SK-N-SH (cell line): Measurements from ENCODE around the gene CLASP1. TPM values are rescaled to one million over a fixed set of nuclear protein-coding genes. Genes with fewer than 3 reads are reported as not detected.
"Not testable (repeated sequence)": the region's sequence is repeated elsewhere in the genome, so short reads cannot be mapped to it uniquely, and the experiment has no call there.

ENCODE experiments used
- CTCF ChIA-PET: fragments of 300-600, 350-600 bp; formaldehyde crosslinking; extraction: SDS; loops from one replicate; lab custom pipeline; 2021; lab: Yijun Ruan, JAX
- POLR2A ChIA-PET: fragments of 350-600 bp; sonication (Branson Sonifier 250); formaldehyde crosslinking; extraction: SDS; loops from one replicate; lab custom pipeline; 2020; ENCODE audit warnings: antibody characterized with exemption, inconsistent platforms; lab: Yijun Ruan, JAX
- DNase-seq: peaks from one replicate; pipeline ENCODE4 v3.0.0; 2012
- H2AFZ ChIP-seq: fragments of 200-600 bp; sonication (generic); 2 replicates; pipeline ENCODE4 v1.8.1; 2016; ENCODE audit warnings: antibody characterized with exemption, mild to moderate bottlenecking, low read depth
- H3F3A ChIP-seq: fragments of 200-600 bp; sonication (generic); replicated peaks from 2 replicates; pipeline ENCODE3; 2016; ENCODE audit warnings: antibody characterized with exemption, mild to moderate bottlenecking; ENCODE audit not compliant: insufficient read depth
- H3K27ac ChIP-seq, 2 experiments: fragments of 200-500 bp in 1 of 2; fragments of 200-600 bp in 1 of 2; sonication (Bioruptor generic) in 1 of 2; sonication (generic), shearing (Covaris generic) in 1 of 2; 2 replicates each; pipeline versions ENCODE4 v1.5.1 to v1.6.1; 2014 to 2016; ENCODE audit warnings: low read depth in 2 of 2, inconsistent platforms in 1 of 2, low read length in 1 of 2, mild to moderate bottlenecking in 1 of 2, mixed read lengths in 1 of 2
- H3K27me3 ChIP-seq: fragments of 200-600 bp; sonication (generic), shearing (Covaris generic); 2 replicates; pipeline ENCODE4 v1.6.1; 2016; ENCODE audit warnings: mixed run types; ENCODE audit not compliant: insufficient read depth
- H3K36me3 ChIP-seq, 2 experiments: fragments of 200-500 bp in 1 of 2; fragments of 200-600 bp in 1 of 2; sonication (Bioruptor generic) in 1 of 2; sonication (generic) in 1 of 2; replicated peaks in 1 of 2; 2 replicates each; pipeline versions ENCODE3 to v1.5.1; 2014 to 2016; ENCODE audit warnings: low read length in 1 of 2, mild to moderate bottlenecking in 1 of 2; ENCODE audit not compliant: insufficient read depth in 2 of 2, control insufficient read depth in 1 of 2
- H3K4me1 ChIP-seq, 2 experiments: fragments of 200-500 bp in 1 of 2; fragments of 200-600 bp in 1 of 2; sonication (Bioruptor generic) in 1 of 2; sonication (generic), shearing (Covaris generic) in 1 of 2; 2 replicates each; pipeline versions ENCODE4 v1.5.1 to v1.6.1; 2014 to 2016; ENCODE audit warnings: low read depth in 1 of 2, low read length in 1 of 2, mixed run types in 1 of 2; ENCODE audit not compliant: insufficient read depth in 2 of 2, control insufficient read depth in 1 of 2
- H3K4me2 ChIP-seq: fragments of 200-600 bp; sonication (generic), shearing (Covaris generic); 2 replicates; pipeline ENCODE4 v1.6.1; 2017; ENCODE audit warnings: mixed run types
- H3K4me3 ChIP-seq, 2 experiments: fragments of 200-500 bp in 1 of 2; fragments of 200-600 bp in 1 of 2; sonication (Bioruptor generic) in 1 of 2; sonication (generic), shearing (Covaris generic) in 1 of 2; 2 replicates each; pipeline versions ENCODE4 v1.5.1 to v1.8.1; 2014 to 2016; ENCODE audit warnings: low read depth in 2 of 2, inconsistent platforms in 1 of 2, low read length in 1 of 2, mild to moderate bottlenecking in 1 of 2, mixed read lengths in 1 of 2, moderate library complexity in 1 of 2
- H3K79me2 ChIP-seq: fragments of 200-600 bp; sonication (generic); 2 replicates; pipeline ENCODE4 v1.8.1; 2017; ENCODE audit warnings: mild to moderate bottlenecking; ENCODE audit not compliant: insufficient read depth
- H3K9ac ChIP-seq: fragments of 200-600 bp; sonication (generic); 2 replicates; pipeline ENCODE4 v1.6.1; 2017; ENCODE audit warnings: mixed run types
- H3K9me2 ChIP-seq: fragments of 200-600 bp; sonication (generic); 2 replicates; pipeline ENCODE4 v1.6.1; 2017; ENCODE audit warnings: mixed run types
- H3K9me3 ChIP-seq: fragments of 200-600 bp; sonication (generic); 2 replicates; pipeline ENCODE4 v1.6.1; 2017; ENCODE audit warnings: mixed run types, mild to moderate bottlenecking, moderate library complexity
- H4K20me1 ChIP-seq: fragments of 200-600 bp; sonication (generic); 2 replicates; pipeline ENCODE4 v1.6.1; 2017; ENCODE audit warnings: mild to moderate bottlenecking, mixed run types; ENCODE audit not compliant: insufficient read depth
- GATA2 ChIP-seq: sonication (generic); formaldehyde crosslinking; IDR thresholded peaks from 2 replicates; pipeline ENCODE4 v1.5.0; 2020; ENCODE audit warnings: mild to moderate bottlenecking, missing genetic modification reagents
- JUND ChIP-seq: IDR thresholded peaks from 2 replicates; pipeline ENCODE4 v1.4.0; 2012
- RCOR1 ChIP-seq: fragments of 150-350 bp; IDR thresholded peaks from 2 replicates; pipeline ENCODE4 v1.6.1; 2017; ENCODE audit warnings: antibody characterized with exemption, low read length
- RFX5 ChIP-seq: IDR thresholded peaks from 2 replicates; pipeline ENCODE4 v1.6.1; 2012; ENCODE audit warnings: mild to moderate bottlenecking, improper control_type of control experiment, low read length
- RXRA ChIP-seq: IDR thresholded peaks from 2 replicates; pipeline ENCODE4 v1.4.0; 2012; ENCODE audit warnings: low read depth, mild to moderate bottlenecking, borderline replicate concordance
- SMC3 ChIP-seq: IDR thresholded peaks from 2 replicates; pipeline ENCODE4 v1.6.1; 2012; ENCODE audit warnings: low read depth, low read length, improper control_type of control experiment
- TEAD4 ChIP-seq: IDR thresholded peaks from 2 replicates; pipeline ENCODE4 v1.4.0; 2012; ENCODE audit warnings: mild to moderate bottlenecking, borderline replicate concordance; ENCODE audit not compliant: insufficient read depth
- YY1 ChIP-seq: IDR thresholded peaks from 2 replicates; pipeline ENCODE4 v1.4.0; 2012; ENCODE audit warnings: low read depth, mild to moderate bottlenecking
- WGBS: methylation state at CpG from one replicate; pipeline ENCODE4 v1.1.6; 2017; ENCODE audit warnings: low lambda C conversion rate; 5-methylcytosine and 5-hydroxymethylcytosine counted together
- polyA plus RNA-seq, 3 experiments: library from polyadenylated mRNA; depleted of rRNA; stranded (reverse); fragments of >200 nt; gene quantifications; 2 replicates each; pipeline ENCODE4 v1.2.3, GENCODE V29; 2012
- TF ChIP-seq, protein P1 (sequence below): IDR thresholded peaks from 2 replicates; pipeline ENCODE4 v1.4.0; 2012; ENCODE audit warnings: low read depth, borderline replicate concordance
- TF ChIP-seq, protein P2 (sequence below): IDR thresholded peaks from 2 replicates; pipeline ENCODE4; 2012

CLASP1 gene
- polyA plus RNA-seq, 1 of the 3 experiments (the other 2 are of a cell fraction) = 4.9 TPM

DNA sequence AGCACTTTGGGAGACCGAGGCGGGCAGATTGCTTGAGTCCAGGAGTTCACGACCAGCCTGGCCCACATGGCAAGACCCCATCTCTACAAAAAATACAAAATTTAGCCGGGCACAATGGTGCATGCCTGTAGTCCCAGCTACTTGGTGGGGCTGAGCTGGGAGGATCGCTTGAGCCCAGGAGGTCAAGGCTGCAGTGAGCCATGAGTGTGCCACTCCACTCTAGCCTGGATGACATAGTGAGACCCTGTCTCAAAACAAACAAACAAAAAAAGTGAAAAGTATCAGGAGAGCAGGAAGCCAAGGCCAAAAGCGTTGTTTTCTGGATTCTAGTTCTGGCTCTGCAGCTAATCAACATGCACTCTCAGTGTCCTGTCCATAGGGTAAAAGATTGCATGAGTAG is 10.7 kb upstream of the CLASP1 start:
- Histone ChIP-seq H3K27me3 (no peaks in the 10 kb centered on the region), H3K9ac (no peak overlapping the region), H2AFZ (no peak overlapping the region), H3K4me3 (no peak overlapping the region), H3K36me3 (no peaks in the 10 kb centered on the region), H3K4me1 (no peaks in the 10 kb centered on the region), H3F3A (peaks cover 4% of the 10 kb centered on the region), H3K27ac (no peak overlapping the region), H3K9me3 (no peaks in the 10 kb centered on the region)
- DNase-seq = no peak
- 81% methylated on average over 6 of the region's 6 CpGs for WGBS
- TF ChIP-seq, protein P1, sequence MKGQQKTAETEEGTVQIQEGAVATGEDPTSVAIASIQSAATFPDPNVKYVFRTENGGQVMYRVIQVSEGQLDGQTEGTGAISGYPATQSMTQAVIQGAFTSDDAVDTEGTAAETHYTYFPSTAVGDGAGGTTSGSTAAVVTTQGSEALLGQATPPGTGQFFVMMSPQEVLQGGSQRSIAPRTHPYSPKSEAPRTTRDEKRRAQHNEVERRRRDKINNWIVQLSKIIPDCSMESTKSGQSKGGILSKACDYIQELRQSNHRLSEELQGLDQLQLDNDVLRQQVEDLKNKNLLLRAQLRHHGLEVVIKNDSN = no peak
- no peak for TF ChIP-seq RXRA
- TF ChIP-seq, all 33 proteins: peak for 0
- CTCF ChIA-PET = interaction anchor here (0.9 kb wide), 1 partner anchor 129 kb away, joined by 3 read pairs; the partner anchor contains the start of gene RNU4ATAC
- POLR2A ChIA-PET = interaction anchor here (0.9 kb wide), 1 partner anchor 10 kb away, joined by 4 read pairs; no protein-coding TSS in a partner anchor
- no peak overlapping the region for H3K4me2 ChIP-seq
- H3K79me2 ChIP-seq = peaks cover 43% of the 10 kb centered on the region; the same call in 1 of the 2 replicates
- no peaks in the 10 kb centered on the region for H3K9me2 ChIP-seq
- H4K20me1 ChIP-seq = no peaks in the 10 kb centered on the region

DNA sequence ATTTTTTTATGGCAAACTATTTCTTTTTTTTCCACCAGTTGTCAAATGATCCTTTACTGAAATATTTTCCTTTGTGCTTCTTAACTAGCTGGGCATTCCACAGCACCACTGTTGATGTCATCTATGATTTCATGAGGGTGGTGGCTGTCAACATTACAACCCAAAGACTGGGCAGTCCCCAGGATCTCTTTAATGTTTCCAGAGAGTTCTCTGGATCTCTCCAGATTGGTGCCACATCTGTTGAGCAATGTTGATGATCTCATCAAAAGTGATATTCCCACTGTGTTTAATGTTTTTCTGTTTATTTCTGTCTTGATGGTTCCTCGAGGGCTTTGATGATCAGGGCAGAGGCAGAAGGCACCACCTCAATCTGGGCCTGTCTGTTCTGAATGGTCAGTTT is 9.1 kb upstream of the CLASP1 start:
- H3K36me3 ChIP-seq, DNase-seq, H3K27ac ChIP-seq, H3K4me3 ChIP-seq, CTCF ChIA-PET, H3K4me1 ChIP-seq, H3K9ac ChIP-seq, H3K9me3 ChIP-seq, H4K20me1 ChIP-seq, H3F3A ChIP-seq, H2AFZ ChIP-seq, POLR2A ChIA-PET, H3K27me3 ChIP-seq, H3K4me2 ChIP-seq, H3K9me2 ChIP-seq: not testable (repeated sequence)
- H3K79me2 ChIP-seq = peaks cover 49% of the 10 kb centered on the region; the same call in 1 of the 2 replicates
- WGBS = 88% methylated on average over 1 of the region's 1 CpG

DNA sequence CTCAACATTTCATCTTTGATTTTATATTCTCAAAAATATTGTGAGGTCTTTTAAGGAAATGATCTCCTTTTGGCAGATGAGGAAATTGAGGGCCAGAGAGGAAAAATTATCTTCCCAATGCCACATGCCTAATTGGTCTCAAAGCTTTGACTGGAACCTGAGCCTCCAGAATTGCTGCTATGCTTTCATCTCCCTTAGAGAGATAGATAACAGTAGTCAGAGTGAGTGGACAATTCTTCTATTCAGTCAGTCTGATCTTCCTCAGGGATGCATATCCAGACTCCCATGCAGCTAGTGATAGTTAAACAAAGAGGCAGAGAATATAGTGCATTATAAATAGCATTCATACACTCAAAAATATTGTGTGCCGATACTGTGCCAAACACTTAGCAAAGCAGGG is 3.8 kb upstream of the CLASP1 start:
- Histone ChIP-seq H3F3A (peaks cover 8% of the 10 kb centered on the region), H3K4me1 (peaks cover 0 to 5% of the 10 kb centered on the region in 2 experiments; a peak in 2 of 4 replicates), H3K9ac (no peak overlapping the region), H3K36me3 (peaks cover 2 to 7% of the 10 kb centered on the region in 2 experiments), H3K9me3 (no peaks in the 10 kb centered on the region), H3K27ac (no peak overlapping the region), H3K79me2 (peaks cover 64% of the 10 kb centered on the region), H3K4me3 (no peak overlapping the region), H2AFZ (no peak overlapping the region), H3K9me2 (no peaks in the 10 kb centered on the region), H3K4me2 (no peak overlapping the region), H3K27me3 (no peaks in the 10 kb centered on the region), H4K20me1 (no peaks in the 10 kb centered on the region)
- POLR2A ChIA-PET = no interaction called here
- CTCF ChIA-PET = no interaction called here
- DNase-seq = no peak
- TF ChIP-seq SMC3 = no peak
- TF ChIP-seq YY1 = no peak
- TF ChIP-seq, protein P2, sequence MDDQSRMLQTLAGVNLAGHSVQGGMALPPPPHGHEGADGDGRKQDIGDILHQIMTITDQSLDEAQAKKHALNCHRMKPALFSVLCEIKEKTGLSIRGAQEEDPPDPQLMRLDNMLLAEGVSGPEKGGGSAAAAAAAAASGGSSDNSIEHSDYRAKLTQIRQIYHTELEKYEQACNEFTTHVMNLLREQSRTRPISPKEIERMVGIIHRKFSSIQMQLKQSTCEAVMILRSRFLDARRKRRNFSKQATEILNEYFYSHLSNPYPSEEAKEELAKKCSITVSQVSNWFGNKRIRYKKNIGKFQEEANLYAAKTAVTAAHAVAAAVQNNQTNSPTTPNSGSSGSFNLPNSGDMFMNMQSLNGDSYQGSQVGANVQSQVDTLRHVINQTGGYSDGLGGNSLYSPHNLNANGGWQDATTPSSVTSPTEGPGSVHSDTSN = no peak
- TF ChIP-seq RCOR1 = no peak
- TF ChIP-seq RFX5 = no peak
- no peak for TF ChIP-seq GATA2
- TF ChIP-seq TEAD4 = no peak
- TF ChIP-seq JUND = no peak
- WGBS = 100% methylated on average over 1 of the region's 1 CpG
